Astrocyte of the spinal cord (primary cell): Measurements from ENCODE around the gene SLC66A2.

Experiments
- DNase-seq: peaks from one replicate; pipeline ENCODE4 v3.0.0; 2011; ENCODE audit warnings: low read depth, low spot score
- H3K4me3 ChIP-seq: 2 replicates; pipeline ENCODE4 v1.5.1; 2011; ENCODE audit warnings: low read depth, mild to moderate bottlenecking, low read length, moderate library complexity
- CTCF ChIP-seq: IDR thresholded peaks from 2 replicates; pipeline ENCODE4 v1.5.1; 2012; ENCODE audit warnings: low read depth, mild to moderate bottlenecking, low read length, inconsistent platforms
- in situ Hi-C: cut with HindIII; loops from 2 replicates; pipeline ENCODE4 v1.10.0; 2017; ENCODE audit warnings: low sequenced_read_pairs

The SLC66A2 gene

GRCh38 chr18:79938196-79938595, 13.3 kb downstream of the SLC66A2 start:
- in situ Hi-C loops, result no loop called here
- TF ChIP-seq CTCF, result no peak
- no peak overlapping the region for H3K4me3 ChIP-seq
- no peak for DNase-seq

- H3K4me3 ChIP-seq, result no peak overlapping the region
- TF ChIP-seq CTCF, result no peak
- no peak for DNase-seq
- in situ Hi-C loops, result no loop called here
These were observed 14.2 kb downstream of the SLC66A2 start for GRCh38 chr18:79937103-79937860.

GRCh38 chr18:79936641-79937040, 14.8 kb downstream of the SLC66A2 start:
- in situ Hi-C loops, result no loop called here
- no peak for TF ChIP-seq CTCF

GRCh38 chr18:79935925-79936324, 15.5 kb downstream of the SLC66A2 start:
- no peak for TF ChIP-seq CTCF
- in situ Hi-C loops, result no loop called here
- no peak overlapping the region for H3K4me3 ChIP-seq
- no peak for DNase-seq

More at GRCh38 chr18:79936641-79937040, 14.8 kb downstream of the SLC66A2 start:
- DNase-seq, result no peak
- H3K4me3 ChIP-seq, result no peak overlapping the region

- DNase-seq, result no peak
- no peak overlapping the region for H3K4me3 ChIP-seq
- no peak for TF ChIP-seq CTCF
- in situ Hi-C loops, result no loop called here
These were observed 16.0 kb downstream of the SLC66A2 start for GRCh38 chr18:79935499-79935898.

GRCh38 chr18:79935098-79935480, 16.4 kb downstream of the SLC66A2 start:
- DNase-seq, result no peak
- no peak overlapping the region for H3K4me3 ChIP-seq
- no peak for TF ChIP-seq CTCF

More at GRCh38 chr18:79935098-79935480, 16.4 kb downstream of the SLC66A2 start:
- in situ Hi-C loops, result no loop called here
